ENCODE data around the gene CCL4.
"Not testable (repeated sequence)": the region's sequence is repeated elsewhere in the genome, so short reads cannot be mapped to it uniquely, and the experiment has no call there.

The CCL4 gene

GRCh38 chr17:36088670-36089338, 14.8 kb upstream of the CCL4 start:
- DNase-seq, result no peak

GRCh38 chr17:36089339-36089865, 14.2 kb upstream of the CCL4 start:
- no peak for DNase-seq

DNA sequence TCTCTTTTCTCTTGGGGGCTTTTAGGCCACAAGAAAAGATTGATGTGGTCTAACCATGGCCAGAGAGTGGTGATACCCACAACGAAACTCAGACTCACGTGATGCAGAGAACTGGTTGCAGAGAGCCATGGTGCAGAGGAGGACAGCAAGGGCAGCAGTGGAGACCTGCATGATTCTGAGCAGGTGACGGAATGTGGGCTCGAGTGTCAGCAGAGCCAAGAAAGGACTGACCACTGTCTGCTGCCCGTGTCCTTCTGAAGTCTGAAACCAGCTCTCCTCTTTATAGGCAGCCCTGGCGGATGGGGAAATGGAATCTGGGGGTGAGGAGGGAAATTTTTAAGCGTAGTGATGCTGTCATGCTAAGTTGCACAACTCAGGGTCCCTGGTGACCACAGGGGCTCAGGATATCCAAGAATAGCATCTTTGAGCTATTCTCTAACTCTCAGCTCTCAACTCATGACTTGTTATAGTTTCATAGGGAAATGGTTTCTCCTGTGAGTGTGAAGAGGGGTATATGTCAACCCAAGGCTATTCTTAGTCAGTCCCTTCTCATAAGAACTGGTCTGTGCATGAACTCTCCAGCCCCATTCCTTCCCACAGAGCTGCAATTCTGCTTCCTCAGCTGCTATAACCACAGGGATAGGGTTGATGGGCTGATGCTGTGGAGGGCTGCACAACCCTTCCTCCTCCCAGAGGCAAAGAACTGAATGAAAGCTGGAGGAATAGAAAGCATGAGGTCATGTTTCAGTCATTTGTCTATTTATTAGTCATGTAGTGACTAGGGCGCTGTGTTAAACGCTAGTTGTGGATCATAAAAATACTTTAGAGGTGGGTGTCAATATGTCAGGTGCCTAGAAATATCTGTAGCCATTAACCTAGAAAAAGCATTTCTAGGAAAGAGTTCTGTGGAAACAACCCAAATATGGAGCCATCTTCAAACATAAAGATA, 13.5 kb upstream of the CCL4 start, which contains the start of gene CCL3:
Gene CCL3 (minus strand): TSS at position 256 of the 949 bp plus-strand sequence. CDS start 85 bp downstream, at position 171.
- peak; percentile 47 for DNase-seq

DNA sequence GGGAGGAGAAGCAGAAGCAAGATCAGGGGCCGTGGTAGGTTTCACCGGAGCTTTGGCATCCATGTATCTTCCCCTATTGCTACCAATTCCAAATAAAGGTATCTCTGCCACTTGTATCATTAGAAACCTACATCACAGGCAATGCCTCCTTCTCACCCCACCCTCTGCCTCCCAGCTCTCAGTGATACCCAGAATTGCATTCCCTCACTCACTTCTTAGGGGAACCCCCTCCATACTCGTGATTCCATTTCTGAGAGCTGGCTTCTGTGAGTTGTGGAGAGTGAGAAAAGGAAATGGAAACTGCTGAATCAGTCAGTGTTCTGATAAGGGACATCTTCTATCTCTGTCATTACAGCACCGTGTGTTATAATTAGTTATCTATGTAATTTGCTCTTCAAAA, 11.4 kb upstream of the CCL4 start:
- peak; percentile 34 for DNase-seq

- not testable (repeated sequence) for DNase-seq
Observed at GRCh38 chr17:36092715-36093114, 10.9 kb upstream of the CCL4 start.

GRCh38 chr17:36094232-36094631, 9.4 kb upstream of the CCL4 start:
- DNase-seq, result no peak

GRCh38 chr17:36094746-36095145, 8.9 kb upstream of the CCL4 start:
- DNase-seq, result no peak

DNA sequence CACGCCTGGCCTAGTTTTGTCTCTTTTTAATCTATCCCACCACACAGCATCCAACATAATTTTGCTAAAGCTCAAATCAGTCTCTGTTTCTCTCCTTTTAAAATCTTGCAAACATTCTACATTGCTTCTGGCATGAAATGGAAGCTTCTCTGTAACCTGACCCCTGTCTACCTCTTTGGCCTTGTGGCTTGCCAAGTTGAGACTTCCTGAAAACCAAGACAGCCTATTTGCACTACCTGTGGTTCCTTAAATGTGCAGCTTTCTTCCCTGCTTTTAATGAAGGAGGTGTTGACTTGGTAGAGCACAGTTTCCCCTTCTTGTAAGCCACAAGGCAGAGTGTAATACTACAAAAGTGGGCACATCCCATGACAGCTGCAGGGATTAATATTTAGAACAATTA, 7.6 kb upstream of the CCL4 start:
- DNase-seq, result no peak

GRCh38 chr17:36099004-36099403, 4.6 kb upstream of the CCL4 start:
- DNase-seq, result not testable (repeated sequence)

- not testable (repeated sequence) for DNase-seq
Observed at GRCh38 chr17:36104246-36104645, 619 bp downstream of the CCL4 start.

- no peak for DNase-seq
Observed at GRCh38 chr17:36104701-36105181, 1.1 kb downstream of the CCL4 start.

- DNase-seq, result no peak
Observed at GRCh38 chr17:36105781-36106492, 2.3 kb downstream of the CCL4 start.

- DNase-seq, result no peak
Observed at GRCh38 chr17:36106493-36106835, 2.8 kb downstream of the CCL4 start.

- peak; percentile 36 for DNase-seq
Observed at GRCh38 chr17:36107660-36108059, 4.0 kb downstream of the CCL4 start.

DNA sequence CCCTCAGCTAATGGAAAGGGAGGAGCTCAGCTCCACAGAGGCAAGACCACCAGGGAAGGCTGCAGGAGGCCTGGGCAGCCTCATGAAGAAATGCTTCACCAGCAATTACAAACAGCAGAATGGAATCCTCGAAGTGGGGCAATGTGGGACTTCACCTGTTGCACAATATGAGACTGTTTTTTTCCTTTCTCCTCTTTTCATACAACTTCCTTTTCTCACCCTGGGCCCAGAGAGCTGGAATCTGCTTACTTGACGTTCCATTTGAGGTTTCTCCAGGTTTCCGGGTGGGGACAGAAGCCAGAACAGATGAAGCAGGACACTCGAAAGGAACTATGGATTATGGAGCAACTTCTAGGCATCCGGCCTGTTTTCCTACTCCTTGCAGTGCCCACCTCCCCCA, 4.6 kb downstream of the CCL4 start:
- not testable (repeated sequence) for DNase-seq

GRCh38 chr17:36111068-36111490, 7.5 kb downstream of the CCL4 start:
- DNase-seq, result no peak

DNA sequence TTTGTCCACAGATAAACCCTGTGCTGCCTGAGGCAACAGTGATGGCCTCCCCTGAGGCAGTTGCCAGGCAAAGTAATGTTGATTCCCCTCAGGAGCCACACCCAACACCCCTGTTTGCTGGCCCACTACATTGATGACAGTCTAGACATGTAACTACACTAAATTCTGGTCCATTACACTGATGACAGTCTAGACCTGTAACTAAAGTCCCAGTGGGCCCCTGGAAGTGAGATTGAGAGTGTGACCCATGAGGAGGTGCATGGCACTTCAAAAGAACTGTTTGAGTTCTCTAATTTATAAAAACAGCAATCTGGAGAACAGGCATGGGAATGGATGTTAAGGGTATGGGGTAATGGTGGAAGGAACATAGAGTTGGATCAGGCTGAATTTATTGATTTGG, 8.9 kb downstream of the CCL4 start:
- DNase-seq, result no peak

DNA sequence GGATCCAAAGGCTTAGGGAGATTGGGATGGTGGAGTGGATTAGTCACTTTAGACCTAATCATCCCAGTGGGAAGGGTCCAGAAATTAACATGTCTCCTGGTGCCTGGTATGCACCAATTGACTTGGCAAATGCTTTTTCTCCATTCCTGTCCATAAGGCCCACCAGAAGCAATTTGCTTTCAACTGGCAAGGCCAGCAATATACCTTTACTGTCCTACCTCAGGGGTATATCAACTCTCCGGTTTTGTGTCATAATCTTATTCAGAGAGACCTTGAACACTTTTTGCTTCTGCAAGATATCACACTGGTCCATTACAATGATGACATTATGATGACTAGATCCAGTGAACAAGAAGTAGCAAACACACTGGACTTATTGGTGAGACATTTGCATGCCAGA, 9.5 kb downstream of the CCL4 start:
- not testable (repeated sequence) for DNase-seq

GRCh38 chr17:36114971-36115648, 11.5 kb downstream of the CCL4 start:
- DNase-seq, result not testable (repeated sequence)

DNA sequence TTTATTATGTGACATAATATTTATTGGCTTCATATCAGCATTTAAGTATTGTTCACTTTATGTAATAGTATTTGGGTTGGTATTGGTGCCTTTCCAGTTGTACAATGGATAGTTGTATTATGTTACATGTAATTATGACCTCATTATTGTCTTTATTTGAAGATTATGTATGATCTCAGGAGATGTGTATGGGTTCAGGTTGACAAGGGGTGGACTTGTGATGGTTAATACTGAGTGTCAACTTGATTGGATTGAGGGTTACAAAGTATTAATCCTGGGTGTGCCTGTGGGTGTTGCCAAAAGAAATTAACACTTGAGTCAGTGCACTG, 12.0 kb downstream of the CCL4 start:
- not testable (repeated sequence) for DNase-seq

GRCh38 chr17:36117505-36118382, 14.1 kb downstream of the CCL4 start:
- DNase-seq, result no peak
